Astrocyte of the cerebellum (primary cell): Measurements from ENCODE around the gene ZNF780A.
A peak's percentile ranks its signal among the peaks of the same experiment; 100 is the strongest.

Experiments
- DNase-seq: peaks from one replicate; pipeline ENCODE4 v3.0.0-alpha.2; 2011; ENCODE audit warnings: low read depth
- H3K4me3 ChIP-seq: 2 replicates; pipeline ENCODE4 v1.5.1; 2011; ENCODE audit warnings: mild to moderate bottlenecking, low read depth, low read length, moderate library complexity
- CTCF ChIP-seq: IDR thresholded peaks from 2 replicates; pipeline ENCODE4 v1.5.1; 2012; ENCODE audit warnings: low read length, low read depth, moderate library complexity, mild to moderate bottlenecking; ENCODE audit errors: missing control alignments
- in situ Hi-C: cut with HindIII; loops from 2 replicates; pipeline ENCODE4 v1.10.0; 2017; ENCODE audit warnings: low sequenced_read_pairs

Gene ZNF780A

GRCh38 chr19:40104754-40105153 is 14.0 kb upstream of the ZNF780A start:
- no peak for TF ChIP-seq CTCF
- in situ Hi-C loops: no loop called here
- DNase-seq: no peak
- no peak overlapping the region for H3K4me3 ChIP-seq

GRCh38 chr19:40103600-40103999 is 12.9 kb upstream of the ZNF780A start:
- in situ Hi-C loops: no loop called here
- H3K4me3 ChIP-seq: no peak overlapping the region
- no peak for TF ChIP-seq CTCF
- no peak for DNase-seq

- H3K4me3 ChIP-seq: no peak overlapping the region
- TF ChIP-seq CTCF: no peak
- no peak for DNase-seq
- in situ Hi-C loops: no loop called here
These were observed 11.1 kb upstream of the ZNF780A start for GRCh38 chr19:40101813-40102212.

GRCh38 chr19:40093416-40093815 is 2.7 kb upstream of the ZNF780A start:
- in situ Hi-C loops: no loop called here
- TF ChIP-seq CTCF: no peak
- H3K4me3 ChIP-seq: no peak overlapping the region
- DNase-seq: no peak

GRCh38 chr19:40091205-40092129 is 724 bp upstream of the ZNF780A start:
- TF ChIP-seq CTCF: no peak
- peak overlapping the region; percentile 94 for H3K4me3 ChIP-seq
- DNase-seq: no peak
- in situ Hi-C loops: no loop called here

- TF ChIP-seq CTCF: no peak
- in situ Hi-C loops: no loop called here
- H3K4me3 ChIP-seq: peak overlapping the region; percentile 94
- DNase-seq: peak; percentile 74
These were observed 1.3 kb downstream of the ZNF780A start for GRCh38 chr19:40089462-40089861.
